ENCODE measurements around the gene XYLT2. TPM values are rescaled to one million over a fixed set of nuclear protein-coding genes. Genes with fewer than 3 reads are reported as not detected.
A peak's percentile ranks its signal among the peaks of the same experiment; 100 is the strongest.
"Not testable (repeated sequence)": the region's sequence is repeated elsewhere in the genome, so short reads cannot be mapped to it uniquely, and the experiment has no call there.

XYLT2 gene
- polyA plus RNA-seq (ENCODE audit: insufficient read length): 27.3 TPM

- peak; percentile 91 for DNase-seq
Measured at GRCh38 chr17:50345432-50346312, at the start of gene XYLT2. XYLT2 (plus strand) TSS chr17:50346126; CDS start chr17:50346141, 15 bp downstream.

- peak; percentile 65 for DNase-seq
Measured at GRCh38 chr17:50297407-50297865, 48.5 kb upstream of the XYLT2 start.

GRCh38 chr17:50298018-50298417 is 47.9 kb upstream of the XYLT2 start:
- no peak for DNase-seq

GRCh38 chr17:50299776-50300175 is 46.1 kb upstream of the XYLT2 start:
- DNase-seq: no peak

DNA sequence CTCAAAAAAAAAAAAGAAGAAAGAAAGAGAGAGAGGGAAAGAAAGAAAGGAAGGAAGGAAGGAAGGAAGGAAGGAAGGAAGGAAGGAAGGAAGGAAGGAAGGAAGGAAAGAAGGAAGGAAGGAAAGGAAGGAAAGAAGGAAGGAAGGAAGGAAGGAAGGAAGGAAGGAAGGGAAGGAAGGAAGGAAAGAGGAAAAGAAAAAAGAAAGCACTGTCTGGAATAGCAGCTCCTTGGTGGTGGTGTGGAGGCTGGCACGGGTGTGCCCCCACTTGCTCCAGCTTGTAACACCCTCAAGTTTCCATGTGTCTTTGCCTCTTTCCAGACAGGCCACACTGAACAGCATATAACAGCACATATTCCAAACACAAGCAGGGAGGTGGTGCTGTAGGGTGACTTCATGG is 45.1 kb upstream of the XYLT2 start:
- DNase-seq: not testable (repeated sequence)

DNA sequence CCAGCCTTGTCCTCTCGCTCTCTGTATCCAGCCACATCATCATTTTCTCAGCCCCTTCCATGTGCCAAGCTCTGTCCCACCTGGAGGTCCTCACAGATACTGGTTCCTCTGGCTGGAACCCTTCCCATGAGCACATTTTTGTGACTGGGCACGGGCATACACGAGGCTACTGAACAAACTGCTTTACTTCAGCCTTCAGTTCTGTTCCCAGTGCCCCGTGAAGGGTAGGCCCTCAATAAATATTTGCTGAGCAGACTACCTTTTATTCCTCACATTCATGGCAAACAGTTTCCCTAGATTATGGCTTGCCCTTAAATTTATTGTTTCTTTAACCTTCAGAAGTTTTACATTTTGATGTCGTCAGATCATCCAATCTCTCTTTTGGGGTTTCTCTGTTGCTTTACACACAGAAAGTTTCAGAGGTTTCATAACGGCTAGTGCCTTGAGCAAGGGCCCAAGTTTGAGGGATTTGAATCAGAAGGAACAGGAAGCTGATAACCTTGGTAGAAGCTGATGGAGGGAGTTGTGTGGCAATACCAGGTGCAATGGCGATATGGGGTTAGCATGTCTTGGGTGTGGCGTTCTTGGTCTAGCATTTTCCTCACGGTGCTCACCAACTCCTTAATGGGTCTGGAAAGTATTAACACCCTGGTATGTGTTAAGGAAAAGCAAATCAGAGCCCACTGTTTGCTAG is 43.9 kb upstream of the XYLT2 start:
- no peak for DNase-seq

GRCh38 chr17:50303051-50303450 is 42.9 kb upstream of the XYLT2 start:
- no peak for DNase-seq

- DNase-seq: no peak
Measured at GRCh38 chr17:50303596-50303995, 42.3 kb upstream of the XYLT2 start.

- no peak for DNase-seq
Measured at GRCh38 chr17:50304781-50305404, 41.0 kb upstream of the XYLT2 start.

DNA sequence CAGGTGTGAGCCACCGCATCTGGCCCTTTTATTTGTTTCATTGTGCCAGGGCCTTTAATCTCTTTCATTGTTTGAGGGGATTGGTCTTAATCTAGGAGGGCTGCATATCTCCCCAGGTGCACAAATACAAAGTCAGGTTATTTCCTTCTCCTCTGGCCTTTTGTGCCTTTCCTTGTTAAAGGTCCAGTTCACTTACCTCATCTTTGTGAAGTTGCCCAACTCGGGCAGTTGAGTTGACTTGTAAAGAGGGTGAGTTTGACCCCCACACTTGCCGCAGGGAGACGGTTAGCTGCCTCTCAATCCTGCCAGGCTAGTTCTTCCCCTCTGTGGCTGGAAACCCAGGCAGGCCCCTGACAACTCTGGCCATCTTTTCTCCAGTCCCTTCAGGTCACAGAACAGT is 38.3 kb upstream of the XYLT2 start:
- DNase-seq: no peak

- no peak for DNase-seq
Measured at GRCh38 chr17:50308666-50309065, 37.3 kb upstream of the XYLT2 start.

GRCh38 chr17:50310455-50311111 is 35.3 kb upstream of the XYLT2 start:
- DNase-seq: no peak

DNA sequence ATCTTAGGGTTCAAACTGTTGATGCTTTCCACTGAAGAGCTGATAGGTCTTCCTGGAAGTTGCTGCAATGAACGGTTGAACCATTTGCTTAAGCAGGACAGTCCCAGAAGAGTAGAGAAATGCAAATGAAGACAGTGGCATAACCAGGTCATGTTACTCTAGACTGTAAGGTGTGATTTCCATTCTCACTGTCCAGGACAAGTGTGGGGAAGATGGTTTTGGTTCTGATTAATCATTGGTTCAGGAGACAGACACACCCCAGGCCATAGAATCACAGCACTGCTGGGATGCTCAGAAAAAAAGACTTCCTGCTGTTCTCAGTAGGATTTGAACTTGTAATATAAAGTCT is 34.8 kb upstream of the XYLT2 start:
- DNase-seq: no peak

DNA sequence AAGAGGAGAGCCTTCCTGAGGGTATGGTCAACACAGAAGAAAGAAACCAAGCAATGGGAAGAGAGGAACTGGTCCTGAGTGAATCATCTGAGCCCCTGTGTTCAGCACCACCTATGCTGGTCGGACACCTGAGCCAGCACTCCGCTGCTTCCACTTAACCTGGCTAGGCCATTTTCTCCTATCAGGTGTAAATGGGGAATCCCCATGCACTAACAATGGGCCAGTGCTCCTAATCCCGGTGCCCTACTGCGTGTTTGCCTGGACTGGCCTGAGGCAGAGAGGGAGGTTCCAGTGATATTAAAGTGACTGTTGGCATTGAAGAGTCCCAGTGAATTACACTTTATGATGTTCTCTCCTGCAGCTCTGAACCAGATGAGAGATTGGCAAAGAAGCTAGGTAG is 34.4 kb upstream of the XYLT2 start:
- no peak for DNase-seq

DNA sequence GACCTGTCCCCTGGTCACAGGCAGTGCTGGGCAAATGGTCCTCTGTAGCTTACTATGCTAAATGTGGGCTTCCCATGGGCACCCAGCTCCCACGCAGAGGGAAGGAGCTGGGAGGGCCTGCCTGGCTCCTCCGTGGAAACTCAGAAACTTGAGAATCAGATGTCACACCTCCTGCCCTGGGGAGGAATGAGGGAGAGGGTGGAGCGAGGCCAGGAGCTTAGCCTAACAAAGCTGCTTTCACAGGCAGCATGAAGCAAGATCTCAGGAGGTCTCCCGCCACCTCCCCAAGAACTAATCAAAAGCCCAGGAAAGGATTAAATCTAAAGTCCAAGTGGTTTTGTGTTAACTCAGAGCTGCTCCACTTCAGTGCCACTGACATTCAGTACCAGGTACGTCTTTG is 33.6 kb upstream of the XYLT2 start:
- no peak for DNase-seq

DNA sequence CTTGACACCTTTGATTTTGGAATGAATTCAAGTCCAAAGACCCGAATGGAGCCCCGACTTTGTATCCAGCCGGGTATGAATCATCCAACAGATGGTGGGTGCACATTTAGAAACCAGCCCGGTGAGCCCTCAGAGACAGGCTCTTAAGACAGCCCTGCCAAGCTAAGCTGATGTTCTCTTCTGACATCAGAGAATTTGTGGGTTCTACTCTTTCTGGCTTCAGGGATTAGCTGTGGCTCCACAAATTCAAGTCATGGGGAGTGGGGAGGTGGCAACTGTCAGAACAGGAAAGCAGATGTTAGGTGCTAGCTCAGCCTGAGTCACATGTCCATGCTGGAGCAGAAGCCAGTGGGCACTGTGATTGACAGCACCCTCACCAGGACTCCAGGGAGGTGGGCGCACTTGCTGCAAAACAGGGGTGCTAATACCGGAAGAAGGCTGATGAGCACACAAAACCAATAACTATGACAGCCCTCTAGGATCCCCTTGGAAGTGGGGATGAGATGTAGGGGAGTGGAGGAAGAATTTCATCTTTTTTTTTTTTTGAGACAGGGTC is 31.4 kb upstream of the XYLT2 start:
- DNase-seq: no peak

DNA sequence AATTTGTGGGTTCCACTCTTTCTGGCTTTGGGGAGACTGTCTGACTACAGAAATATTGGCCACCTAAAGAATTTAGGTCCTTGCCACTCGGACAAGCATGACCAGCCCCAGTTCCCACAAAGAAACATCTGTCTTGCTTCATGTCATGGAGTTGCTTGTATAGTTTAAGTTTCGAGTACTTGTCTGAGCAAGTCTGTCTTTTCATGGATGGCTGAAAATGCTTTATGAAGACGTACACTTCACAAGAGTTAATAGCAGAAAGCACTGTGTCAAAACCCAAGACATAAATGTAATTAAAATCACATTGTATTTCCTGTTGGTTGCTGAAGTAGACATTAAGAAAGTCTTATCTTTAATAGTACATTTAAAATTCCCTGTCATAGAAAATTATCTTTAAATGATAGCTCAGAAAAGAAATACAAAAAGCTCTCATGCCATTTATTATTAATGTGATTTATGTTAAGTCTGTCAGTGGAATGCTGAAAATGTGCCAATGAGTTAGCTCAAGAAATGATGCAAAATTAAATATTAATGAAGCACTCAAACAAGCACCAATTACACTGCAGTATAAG is 29.8 kb upstream of the XYLT2 start:
- DNase-seq: no peak

DNA sequence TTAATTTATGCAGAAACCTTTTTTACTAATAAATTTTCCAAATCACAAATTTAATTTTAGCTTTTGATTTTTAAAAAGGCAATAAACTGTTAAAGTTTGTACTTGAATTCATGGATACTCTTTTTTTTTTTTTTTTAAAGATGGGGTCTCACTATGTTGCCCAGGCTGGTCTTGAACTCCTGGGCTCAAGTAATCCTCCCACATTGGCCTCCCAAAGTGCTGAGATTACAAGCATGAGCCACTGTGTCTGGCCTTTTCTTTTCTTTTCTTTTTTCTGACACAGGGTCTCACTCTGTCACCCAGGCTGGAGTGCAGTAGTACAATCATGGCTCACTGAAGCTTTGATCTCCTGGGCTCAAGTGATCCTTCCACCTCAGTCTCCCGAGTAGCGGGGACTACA is 29.3 kb upstream of the XYLT2 start:
- not testable (repeated sequence) for DNase-seq

DNA sequence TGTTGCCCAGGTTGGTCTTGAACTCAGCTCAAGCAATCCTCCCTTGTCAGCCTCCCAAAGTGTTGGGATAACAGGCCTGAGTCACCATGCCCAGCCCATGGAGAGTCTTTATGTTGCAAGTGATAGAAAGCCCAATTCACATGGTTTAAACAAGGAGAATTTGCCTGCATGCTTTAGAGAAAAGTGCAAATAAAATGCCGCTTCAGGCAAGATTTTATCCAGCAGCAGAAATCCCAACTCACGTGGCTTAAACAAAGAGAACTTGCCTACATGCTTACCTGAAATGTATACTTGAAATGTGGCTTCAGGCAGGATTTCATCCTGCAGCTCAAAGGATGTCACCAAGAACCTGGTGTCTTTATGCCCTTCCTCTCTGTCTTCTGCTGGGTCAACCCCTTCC is 28.8 kb upstream of the XYLT2 start:
- no peak for DNase-seq

GRCh38 chr17:50318501-50319285 is 27.2 kb upstream of the XYLT2 start:
- no peak for DNase-seq

DNA sequence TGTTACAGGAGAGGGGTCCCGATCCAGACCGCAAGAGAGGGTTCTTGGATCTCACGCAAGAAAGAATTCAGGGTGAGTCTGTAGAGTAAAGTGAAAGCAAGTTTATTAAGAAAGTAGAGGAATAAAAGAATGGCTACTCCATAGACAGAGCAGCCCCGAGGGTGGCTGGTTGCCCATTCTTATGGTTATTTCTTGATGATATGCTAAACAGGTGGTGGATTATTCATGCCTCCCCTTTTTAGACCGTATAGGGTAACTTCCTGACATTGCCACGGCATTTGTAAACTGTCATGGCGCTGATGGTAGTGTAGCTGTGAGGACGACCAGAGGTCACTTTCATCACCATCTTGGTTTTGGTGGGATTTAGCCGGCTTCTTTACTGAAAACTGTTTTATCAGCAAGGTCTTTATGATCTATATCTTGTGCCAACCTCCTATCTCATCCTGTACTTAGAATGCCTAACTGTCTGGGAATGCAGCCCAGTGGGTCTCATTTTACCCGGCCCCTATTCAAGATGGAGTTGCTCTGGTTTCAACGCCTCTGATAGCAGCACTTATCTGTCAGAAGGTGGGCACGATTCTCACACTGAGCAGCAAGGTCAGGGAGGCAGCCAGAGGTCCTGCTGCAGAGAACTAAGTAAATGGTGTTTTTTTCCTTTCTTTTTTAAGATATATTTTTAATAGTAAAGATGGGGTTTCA is 26.5 kb upstream of the XYLT2 start:
- no peak for DNase-seq
